Esophagus squamous epithelium (tissue), 5 donors: Measurements from ENCODE around the gene CEP135. TPM values are rescaled to one million over a fixed set of nuclear protein-coding genes. Genes with fewer than 3 reads are reported as not detected.

Source experiments
- DNase-seq: peaks from one replicate; lab custom pipeline; 2025; lab: John Stamatoyannopoulos, UW
- H3K27ac ChIP-seq, 4 donors: fragments of 200-600 bp; sonication (generic); one replicate each; pipeline ENCODE4 v1.5.1; 2016 to 2019; ENCODE audit warnings: mild to moderate bottlenecking in 1 of 4
- H3K27me3 ChIP-seq, 4 donors: fragments of 200-600 bp; sonication (generic); 1 replicate in 3 of 4; 2 replicates in 1 of 4; pipeline versions ENCODE4 v1.5.1 to v1.6.0; 2017 to 2021; ENCODE audit warnings: antibody characterized with exemption in 1 of 4
- H3K36me3 ChIP-seq, 3 donors: fragments of 200-600 bp; sonication (generic); one replicate each; pipeline ENCODE4 v1.5.1; 2016 to 2019
- H3K4me1 ChIP-seq, 3 donors: fragments of 200-600 bp; sonication (generic); one replicate each; pipeline ENCODE4 v1.5.1; 2017 to 2019
- H3K4me3 ChIP-seq, 4 donors: fragments of 200-600 bp; sonication (generic); 1 replicate in 3 of 4; 2 replicates in 1 of 4; pipeline ENCODE4 v1.5.1; 2016 to 2019; ENCODE audit warnings: mild to moderate bottlenecking in 2 of 4, moderate library complexity in 1 of 4
- H3K9me3 ChIP-seq, 3 donors: fragments of 200-600 bp; sonication (generic); one replicate each; pipeline ENCODE4 v1.5.1; 2016 to 2019
- POLR2A ChIP-seq, 4 donors: fragments of 450-650 bp; IDR thresholded peaks; one replicate each; pipeline ENCODE4 v1.6.1; 2017; ENCODE audit warnings: antibody characterized with exemption in 4 of 4, mild to moderate bottlenecking in 4 of 4, moderate library complexity in 3 of 4
- WGBS, 2 donors: methylation state at CpG; one replicate each; pipeline ENCODE4 v1.1.5; 2018; 5-methylcytosine and 5-hydroxymethylcytosine counted together
- intact Hi-C: fragments of 100-400 bp; cut with DNase I; formaldehyde crosslinking; loops from one replicate; pipeline ENCODE4 v1.15.0; 2022
- total RNA-seq, 4 donors: library from RNA; depleted of rRNA; stranded (reverse); fragments of >200 nt; gene quantifications; one replicate each; pipeline ENCODE4 v1.1.0, GENCODE V29; 2016
- TF ChIP-seq, protein P1 (sequence below), 6 experiments: fragments of 450-650 bp in 4 of 6; fragments of 200-600 bp in 2 of 6; sonication (generic) in 2 of 6; IDR thresholded peaks; one replicate each; pipeline ENCODE4 v1.5.1; 2016 to 2019; ENCODE audit warnings: antibody characterized with exemption in 6 of 6, mild to moderate bottlenecking in 4 of 6, moderate library complexity in 4 of 6
- donor health status: DM: yes; HTN: yes; CAD: no.

CEP135 gene
- total RNA-seq, 4 donors from 2014 or later: 2.3 to 8.4 (median 5.2) TPM

DNA sequence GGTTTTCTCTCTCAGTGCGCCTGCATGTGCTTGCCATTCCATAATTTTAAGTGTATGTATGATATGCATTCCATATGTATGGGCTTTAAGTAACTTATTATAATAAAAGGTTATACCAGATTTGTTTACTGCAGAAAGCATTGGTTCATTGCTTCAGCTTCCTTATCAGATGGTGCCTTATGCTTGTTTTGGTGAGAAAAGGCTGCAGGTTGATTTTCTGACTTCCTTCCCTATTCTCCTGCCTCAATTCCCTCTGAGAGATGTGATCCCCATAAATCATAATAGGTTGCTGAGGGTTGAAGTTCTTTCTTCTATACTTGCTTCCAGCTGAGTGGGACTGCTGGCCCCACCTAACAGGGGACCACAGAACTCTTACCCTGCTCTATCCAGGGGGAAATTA lies 10.3 kb upstream of the CEP135 start:
- Histone ChIP-seq H3K4me1 (no peaks in the 10 kb centered on the region), H3K27me3 (no peaks in the 10 kb centered on the region), H3K27ac (no peak overlapping the region), H3K4me3 (no peak overlapping the region), H3K9me3 (peaks cover 0 to 13% (median 7%) of the 10 kb centered on the region in 3 donors), H3K36me3 (peaks cover 0 to 5% (median 0%) of the 10 kb centered on the region in 3 donors)
- 93 to 100% methylated on average over 1 of the region's 1 CpG for WGBS, 2 donors
- TF ChIP-seq POLR2A (IDR thresholded peaks at IDR 0.05): no peak
- TF ChIP-seq, protein P1, sequence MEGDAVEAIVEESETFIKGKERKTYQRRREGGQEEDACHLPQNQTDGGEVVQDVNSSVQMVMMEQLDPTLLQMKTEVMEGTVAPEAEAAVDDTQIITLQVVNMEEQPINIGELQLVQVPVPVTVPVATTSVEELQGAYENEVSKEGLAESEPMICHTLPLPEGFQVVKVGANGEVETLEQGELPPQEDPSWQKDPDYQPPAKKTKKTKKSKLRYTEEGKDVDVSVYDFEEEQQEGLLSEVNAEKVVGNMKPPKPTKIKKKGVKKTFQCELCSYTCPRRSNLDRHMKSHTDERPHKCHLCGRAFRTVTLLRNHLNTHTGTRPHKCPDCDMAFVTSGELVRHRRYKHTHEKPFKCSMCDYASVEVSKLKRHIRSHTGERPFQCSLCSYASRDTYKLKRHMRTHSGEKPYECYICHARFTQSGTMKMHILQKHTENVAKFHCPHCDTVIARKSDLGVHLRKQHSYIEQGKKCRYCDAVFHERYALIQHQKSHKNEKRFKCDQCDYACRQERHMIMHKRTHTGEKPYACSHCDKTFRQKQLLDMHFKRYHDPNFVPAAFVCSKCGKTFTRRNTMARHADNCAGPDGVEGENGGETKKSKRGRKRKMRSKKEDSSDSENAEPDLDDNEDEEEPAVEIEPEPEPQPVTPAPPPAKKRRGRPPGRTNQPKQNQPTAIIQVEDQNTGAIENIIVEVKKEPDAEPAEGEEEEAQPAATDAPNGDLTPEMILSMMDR (IDR thresholded peaks at IDR 0.05): no peak
- intact Hi-C loops: no loop called here
- DNase-seq: no peak

GRCh38 chr4:55939421-55939820 lies 9.3 kb upstream of the CEP135 start:
- H3K27ac ChIP-seq: no peak overlapping the region
- no peak overlapping the region for H3K4me3 ChIP-seq
- H3K36me3 ChIP-seq: peaks cover 0 to 5% (median 0%) of the 10 kb centered on the region in 3 donors
- H3K4me1 ChIP-seq: no peaks in the 10 kb centered on the region
- WGBS, 2 donors: 76 to 97% methylated on average over 2 of the region's 2 CpGs
- TF ChIP-seq, protein P1 (IDR thresholded peaks at IDR 0.05): no peak
- no peak for DNase-seq
- H3K9me3 ChIP-seq: peaks cover 0 to 13% (median 7%) of the 10 kb centered on the region in 3 donors
- intact Hi-C loops: no loop called here
- H3K27me3 ChIP-seq: no peaks in the 10 kb centered on the region

DNA sequence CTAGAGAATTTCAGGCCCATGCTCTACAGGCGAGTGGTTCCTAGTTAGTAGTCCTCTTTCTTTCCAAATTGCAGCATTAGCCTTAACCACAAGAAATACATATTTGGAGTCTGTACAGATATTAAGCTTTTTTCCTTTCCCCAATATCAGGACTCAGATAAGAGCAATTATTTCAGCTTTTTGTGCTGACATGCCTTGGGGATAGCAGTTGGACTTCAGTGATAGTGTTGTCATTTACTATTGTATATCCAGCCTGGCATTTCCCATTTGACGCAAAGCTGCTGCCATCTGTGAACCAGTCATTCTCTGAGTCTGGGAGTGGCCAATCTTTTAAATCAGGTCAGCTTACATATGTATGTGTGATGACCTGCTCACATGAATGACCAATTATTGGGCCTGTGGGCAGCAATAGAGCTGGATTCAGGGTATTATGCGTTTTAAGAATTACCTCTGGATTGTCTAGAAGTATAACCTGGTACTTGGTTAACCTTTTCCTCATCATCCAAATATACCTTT lies 6.8 kb upstream of the CEP135 start:
- no peak for DNase-seq
- Histone ChIP-seq H3K9me3 (peaks cover 0 to 8% (median 7%) of the 10 kb centered on the region in 3 donors), H3K4me1 (peaks cover 0 to 3% (median 0%) of the 10 kb centered on the region in 3 donors), H3K4me3 (no peak overlapping the region), H3K36me3 (peaks cover 0 to 5% (median 0%) of the 10 kb centered on the region in 3 donors), H3K27ac (no peak overlapping the region), H3K27me3 (no peaks in the 10 kb centered on the region)
- TF ChIP-seq POLR2A (IDR thresholded peaks at IDR 0.05): no peak
- TF ChIP-seq, protein P1 (IDR thresholded peaks at IDR 0.05): no peak
- intact Hi-C loops: no loop called here
- 92 to 98% methylated on average over 3 of the region's 3 CpGs for WGBS, 2 donors

- Histone ChIP-seq H3K27me3 (no peaks in the 10 kb centered on the region), H3K36me3 (peaks cover 0 to 3% (median 0%) of the 10 kb centered on the region in 3 donors), H3K4me1 (peaks cover 0 to 38% (median 26%) of the 10 kb centered on the region in 3 donors), H3K4me3 (peak overlapping the region in 3 of 4 donors; percentile 60 to 90 (median 82)), H3K27ac (peak overlapping the region; percentile 86 to 94 (median 90)), H3K9me3 (no peaks in the 10 kb centered on the region)
- no peak for TF ChIP-seq POLR2A (IDR thresholded peaks at IDR 0.05)
- TF ChIP-seq, protein P1 (IDR thresholded peaks at IDR 0.05): no peak
- 3 to 7% methylated on average over 6 of the region's 6 CpGs for WGBS, 2 donors
- intact Hi-C loops: no loop called here
- DNase-seq: no peak
These were observed 1.4 kb upstream of the CEP135 start for GRCh38 chr4:55947254-55947882.
